ENCODE results near the gene ELN.
"Not testable (repeated sequence)": the region's sequence is repeated elsewhere in the genome, so short reads cannot be mapped to it uniquely, and the experiment has no call there.

Gene ELN

GRCh38 chr7:74000489-74001149 lies 27.4 kb upstream of the ELN start:
- peak; percentile 39 for DNase-seq (ENCODE audit: low read depth)

GRCh38 chr7:74001150-74001494 lies 26.9 kb upstream of the ELN start:
- no peak for DNase-seq (ENCODE audit: low read depth)

GRCh38 chr7:74002474-74003017 lies 25.4 kb upstream of the ELN start:
- DNase-seq (ENCODE audit: low read depth), result peak; percentile 83

DNA sequence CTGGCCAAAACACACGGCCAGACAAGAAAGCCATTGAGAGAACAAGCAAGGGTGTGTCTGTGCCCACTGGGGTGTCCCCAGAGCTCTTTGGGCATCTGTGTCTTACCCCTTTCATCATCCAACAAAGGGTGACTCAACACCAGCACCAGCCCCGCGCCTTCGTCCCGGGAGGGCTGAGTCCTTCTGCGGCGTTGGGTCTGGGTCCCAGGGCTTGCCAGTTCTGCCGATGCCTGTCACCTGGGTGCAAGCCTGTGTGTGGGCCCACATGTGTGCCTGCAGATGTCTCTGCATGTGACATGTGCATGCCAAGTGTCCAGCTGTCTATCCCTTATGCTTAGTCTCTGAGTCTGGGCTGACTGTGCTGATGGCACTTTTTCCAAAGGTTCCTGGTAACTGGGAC lies 24.4 kb upstream of the ELN start:
- DNase-seq (ENCODE audit: low read depth), result no peak

- no peak for DNase-seq (ENCODE audit: low read depth)
Measured at GRCh38 chr7:74006032-74006431, 21.9 kb upstream of the ELN start.

DNA sequence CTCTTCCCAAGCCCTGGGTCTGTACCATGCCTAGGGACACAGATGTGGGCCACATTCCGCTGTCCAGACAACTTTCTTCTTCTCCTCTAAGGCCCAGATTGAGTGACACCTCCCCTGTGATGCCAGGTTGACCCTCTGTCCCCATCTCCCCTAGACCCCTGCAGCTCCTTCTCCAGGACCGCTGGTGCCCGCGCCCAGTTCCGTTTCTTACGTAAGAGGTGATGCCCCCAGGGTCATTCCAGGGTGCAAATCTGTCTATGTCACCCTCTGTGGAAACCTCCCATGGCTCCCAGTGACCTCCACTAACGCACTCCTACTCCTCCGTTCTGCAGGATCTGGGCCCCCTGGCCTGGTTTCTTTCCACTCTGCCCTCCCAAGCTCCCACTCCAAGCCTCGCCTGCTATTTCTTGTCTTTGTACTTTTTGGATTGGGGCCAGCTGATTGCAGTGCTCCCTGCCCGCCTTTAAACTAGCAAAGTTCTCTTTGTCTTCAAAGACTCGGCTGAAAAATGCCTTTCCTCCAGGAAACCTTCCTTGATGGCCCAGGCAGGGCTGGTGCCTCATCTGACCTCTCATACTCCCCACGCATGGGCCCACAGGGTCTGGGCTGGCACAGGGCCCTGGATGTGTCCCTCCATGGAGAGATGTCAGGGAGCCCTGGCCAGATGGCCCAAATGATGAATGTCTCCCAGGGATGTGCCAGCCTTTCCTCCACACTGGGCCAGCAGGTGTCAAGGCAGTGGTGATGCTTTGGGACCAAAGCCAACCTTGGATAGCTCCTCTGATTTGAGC lies 21.3 kb upstream of the ELN start:
- DNase-seq (ENCODE audit: low read depth), result no peak

- DNase-seq (ENCODE audit: low read depth), result no peak
Measured at GRCh38 chr7:74007242-74007567, 20.8 kb upstream of the ELN start.

- DNase-seq (ENCODE audit: low read depth), result no peak
Measured at GRCh38 chr7:74008687-74009086, 19.3 kb upstream of the ELN start.

DNA sequence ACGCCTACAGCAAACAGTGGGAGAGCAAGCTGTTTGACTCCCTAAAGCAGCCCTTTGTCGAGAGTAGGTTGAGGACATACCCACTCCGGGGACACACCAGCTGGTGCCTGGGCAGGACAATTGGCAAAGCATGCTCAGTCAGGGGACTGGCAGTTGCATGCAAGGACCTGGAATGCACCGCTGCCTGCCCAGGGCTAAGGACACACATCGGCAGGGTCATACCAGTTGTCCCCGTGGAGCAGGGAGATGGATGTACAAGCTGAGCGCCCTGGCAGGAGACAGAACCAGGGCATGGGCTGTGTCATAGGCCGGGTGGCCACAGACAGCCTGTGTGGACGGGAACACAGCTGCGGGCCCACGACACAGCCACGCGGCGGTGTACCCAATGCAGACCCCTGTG lies 18.3 kb upstream of the ELN start:
- no peak for DNase-seq (ENCODE audit: low read depth)

- DNase-seq (ENCODE audit: low read depth), result peak; percentile 78
Measured at GRCh38 chr7:74010407-74010806, 17.6 kb upstream of the ELN start.

DNA sequence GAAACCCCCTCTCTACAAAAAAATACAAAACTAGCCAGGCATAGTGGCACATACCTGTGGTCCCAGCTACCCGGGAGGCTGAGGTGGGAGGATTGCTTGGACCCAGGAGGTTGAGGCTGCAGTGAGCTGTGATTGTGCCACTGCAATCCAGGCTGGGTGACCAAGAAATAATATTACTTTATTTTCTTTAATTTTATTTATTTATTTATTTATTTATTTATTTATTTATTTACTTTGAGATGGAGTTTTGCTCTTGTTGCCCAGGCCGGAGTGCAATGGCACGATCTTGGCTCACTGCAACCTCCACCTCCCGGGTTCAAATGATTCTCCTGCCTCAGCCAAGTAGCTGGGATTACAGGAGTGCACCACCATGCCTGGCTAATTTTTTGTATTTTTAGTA lies 16.6 kb upstream of the ELN start:
- not testable (repeated sequence) for DNase-seq (ENCODE audit: low read depth)

GRCh38 chr7:74012842-74013249 lies 15.1 kb upstream of the ELN start:
- peak; percentile 57 for DNase-seq (ENCODE audit: low read depth)

GRCh38 chr7:74013539-74014272 lies 14.3 kb upstream of the ELN start:
- DNase-seq (ENCODE audit: low read depth), result no peak

DNA sequence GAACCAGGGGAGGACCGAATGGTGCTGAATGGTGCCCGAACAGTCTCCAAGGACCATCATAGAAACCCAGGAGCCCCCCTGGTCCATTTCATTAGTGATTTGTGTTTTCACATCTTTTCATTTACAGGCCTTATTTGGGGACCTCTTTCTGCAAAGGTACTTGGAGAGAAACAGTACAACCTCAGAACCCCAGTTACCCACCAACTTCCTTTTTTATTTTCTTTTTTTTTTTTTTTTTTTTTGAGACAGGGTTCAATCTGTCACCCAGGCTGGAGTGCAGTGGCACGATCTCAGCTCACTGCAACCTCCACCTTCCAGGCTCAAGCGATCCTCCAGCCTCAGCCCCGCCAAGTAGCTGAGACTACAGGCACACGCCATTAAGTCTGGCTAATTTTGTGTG lies 13.0 kb upstream of the ELN start:
- DNase-seq (ENCODE audit: low read depth), result no peak

GRCh38 chr7:74015670-74016069 lies 12.3 kb upstream of the ELN start:
- DNase-seq (ENCODE audit: low read depth), result no peak

GRCh38 chr7:74017125-74017524 lies 10.8 kb upstream of the ELN start:
- DNase-seq (ENCODE audit: low read depth), result no peak

GRCh38 chr7:74018246-74018895 lies 9.6 kb upstream of the ELN start:
- DNase-seq (ENCODE audit: low read depth), result no peak

GRCh38 chr7:74019149-74019548 lies 8.8 kb upstream of the ELN start:
- no peak for DNase-seq (ENCODE audit: low read depth)

DNA sequence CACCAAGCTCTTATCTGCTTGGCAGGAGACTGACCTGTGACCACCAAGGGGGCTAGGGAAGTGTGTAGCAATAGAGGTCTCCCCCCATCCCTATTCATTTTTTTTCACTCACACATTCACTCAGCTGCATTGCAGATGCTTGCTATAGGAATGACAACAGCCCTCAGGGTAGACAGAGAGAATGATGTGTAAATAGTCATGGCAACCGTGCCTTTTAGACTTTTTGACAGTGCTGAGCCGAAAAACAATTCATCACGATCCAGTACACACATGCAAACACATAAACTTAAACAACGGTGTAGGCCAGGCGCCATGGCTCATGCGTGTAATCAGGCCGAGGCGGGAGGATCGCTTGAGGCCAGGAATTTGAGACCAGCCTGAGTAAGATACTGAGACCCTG lies 7.6 kb upstream of the ELN start:
- peak; percentile 51 for DNase-seq (ENCODE audit: low read depth)

DNA sequence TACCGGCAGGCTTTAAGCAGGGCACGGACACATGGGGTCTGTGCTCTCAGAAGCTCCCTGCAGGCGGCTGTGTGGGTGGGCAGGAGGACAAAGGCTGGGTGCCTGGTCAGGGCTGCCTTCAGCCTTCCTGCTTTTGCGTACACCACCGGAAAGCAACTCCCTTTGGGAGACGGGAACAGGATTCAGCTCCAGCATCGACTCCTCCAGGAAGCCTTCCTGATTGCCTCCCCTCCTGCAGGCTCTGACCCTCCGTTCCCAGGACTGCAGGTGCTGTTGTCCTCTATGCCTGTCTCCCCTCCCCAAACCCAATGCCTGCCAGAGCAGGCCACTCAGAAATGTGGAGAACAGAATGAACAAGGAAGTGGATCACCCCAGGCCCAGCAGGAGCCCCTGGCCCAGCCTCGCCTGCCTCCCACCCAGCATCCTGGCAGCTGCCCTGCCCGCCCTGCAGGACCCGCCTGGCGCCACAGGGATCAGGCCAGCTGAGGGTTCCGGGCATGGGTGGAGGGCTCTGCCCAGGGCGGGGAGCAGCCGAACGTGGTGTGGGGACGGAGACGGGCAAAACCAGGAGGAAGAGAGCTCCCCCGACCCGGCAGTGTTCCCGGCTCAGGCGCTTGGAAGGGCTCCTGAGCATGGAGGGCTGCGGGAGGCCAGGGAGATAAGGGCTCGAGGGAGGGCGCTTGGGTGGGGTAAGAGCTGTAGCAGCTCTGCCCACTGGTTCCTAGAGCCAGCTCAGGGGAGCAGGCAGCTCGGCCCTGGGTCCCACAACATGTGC lies 6.2 kb upstream of the ELN start:
- DNase-seq (ENCODE audit: low read depth), result no peak

- no peak for DNase-seq (ENCODE audit: low read depth)
Measured at GRCh38 chr7:74022507-74022906, 5.5 kb upstream of the ELN start.

- peak; percentile 89 for DNase-seq (ENCODE audit: low read depth)
Measured at GRCh38 chr7:74023092-74023536, 4.9 kb upstream of the ELN start.
